ENCODE measurements around the gene TECPR1. TPM values are rescaled to one million over a fixed set of nuclear protein-coding genes. Genes with fewer than 3 reads are reported as not detected.
A peak's percentile ranks its signal among the peaks of the same experiment; 100 is the strongest.

The TECPR1 gene
- total RNA-seq, 2 experiments from 2014 or later = 29.8 to 36.7 TPM

DNA sequence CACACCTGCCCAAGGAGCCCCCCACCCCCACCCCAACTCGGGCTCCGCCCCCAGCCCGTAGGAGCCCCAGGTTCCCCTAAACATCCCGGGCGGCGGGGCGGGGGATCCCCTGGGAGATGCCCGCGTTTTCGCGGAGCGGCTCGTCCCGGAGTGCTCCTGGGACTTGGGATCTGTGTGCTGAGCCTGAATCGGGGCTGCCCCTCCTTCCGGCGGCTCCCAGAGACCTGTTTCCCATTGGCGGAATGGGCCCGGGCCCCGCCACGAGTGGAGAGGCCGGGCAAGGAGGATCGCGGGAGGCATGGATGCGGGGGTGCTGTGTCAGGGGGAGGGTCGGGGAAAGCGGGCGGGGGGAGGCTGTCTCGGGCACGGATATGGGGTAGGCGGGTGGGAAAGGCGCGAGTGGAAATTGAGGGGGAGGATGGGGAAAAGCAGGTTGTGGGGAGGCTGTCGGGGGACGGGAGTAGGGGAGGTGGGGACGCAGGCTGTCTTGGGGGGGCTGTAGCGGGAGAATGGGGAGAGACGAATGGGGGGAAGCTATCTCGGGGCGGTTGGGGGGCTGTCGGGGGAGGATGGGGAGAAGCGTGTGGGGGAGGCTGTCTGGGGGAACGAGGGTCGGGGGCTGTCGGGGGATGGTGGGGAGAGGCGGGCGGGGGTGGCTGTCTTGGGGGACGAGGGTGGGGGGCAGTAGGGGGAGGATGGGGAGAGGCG, 41.4 kb downstream of the TECPR1 start:
- CTCF ChIA-PET = no interaction called here
- DNase-seq = no peak
- H3K9me3 Mint-ChIP-seq = no peaks in the 10 kb centered on the region
- H3K4me1 Mint-ChIP-seq (ENCODE audit: low read depth) = peaks cover 6% of the 10 kb centered on the region
- peak overlapping the region; percentile 24 for H3K4me3 Mint-ChIP-seq
- no peaks in the 10 kb centered on the region for H3K27me3 Mint-ChIP-seq (ENCODE audit: low read depth)
- intact Hi-C loops (cut with micrococcal nuclease) = loop anchor here (2.0 kb wide), 1 partner anchor 70 kb away; the partner anchor contains the start of gene BRI3
- H3K36me3 Mint-ChIP-seq (ENCODE audit: low read depth) = peaks cover 3% of the 10 kb centered on the region
- H3K27ac Mint-ChIP-seq = no peak overlapping the region

DNA sequence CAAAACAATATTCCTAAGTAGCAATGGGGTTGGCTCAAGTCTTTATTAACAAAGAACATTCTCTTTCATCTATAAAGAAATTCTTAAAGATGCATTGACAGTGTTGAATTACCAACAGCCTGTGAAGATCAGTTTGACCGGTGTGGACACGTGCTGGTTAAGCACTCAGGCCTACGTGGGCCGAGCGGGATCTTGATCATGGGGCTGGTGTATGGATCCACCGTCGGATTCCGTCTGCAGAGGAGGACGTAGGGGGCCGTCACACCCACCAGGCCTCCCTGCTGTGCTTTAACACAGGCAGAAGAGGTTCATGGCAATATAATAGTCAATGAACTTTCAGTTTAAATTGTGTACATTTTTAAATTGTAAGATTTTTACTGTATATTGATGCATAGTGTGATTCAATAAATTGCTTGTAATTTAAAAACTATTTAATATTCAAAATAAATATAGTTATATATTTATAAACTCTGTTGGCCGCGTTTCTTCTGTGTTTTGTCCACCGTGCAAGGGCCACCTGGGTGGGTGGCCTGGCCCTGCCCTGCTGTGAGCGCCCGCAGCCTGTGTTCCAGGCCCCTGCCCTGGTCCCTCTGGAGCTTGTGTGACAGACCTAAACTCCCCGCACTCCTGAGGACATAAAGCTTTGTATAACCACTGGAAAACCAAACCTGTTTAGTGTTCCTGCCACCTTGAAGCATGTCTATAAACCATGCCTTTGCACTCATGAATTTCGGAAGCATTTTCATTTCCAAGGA, 42.7 kb downstream of the TECPR1 start:
- intact Hi-C loops (cut with micrococcal nuclease) = no loop called here
- DNase-seq = no peak
- H3K36me3 Mint-ChIP-seq (ENCODE audit: low read depth) = peaks cover 6% of the 10 kb centered on the region
- H3K4me3 Mint-ChIP-seq = peak overlapping the region; percentile 54
- no peaks in the 10 kb centered on the region for H3K27me3 Mint-ChIP-seq (ENCODE audit: low read depth)
- peaks cover 16% of the 10 kb centered on the region for H3K4me1 Mint-ChIP-seq (ENCODE audit: low read depth)
- H3K27ac Mint-ChIP-seq = no peak overlapping the region
- CTCF ChIA-PET = no interaction called here
- H3K9me3 Mint-ChIP-seq = no peaks in the 10 kb centered on the region

DNA sequence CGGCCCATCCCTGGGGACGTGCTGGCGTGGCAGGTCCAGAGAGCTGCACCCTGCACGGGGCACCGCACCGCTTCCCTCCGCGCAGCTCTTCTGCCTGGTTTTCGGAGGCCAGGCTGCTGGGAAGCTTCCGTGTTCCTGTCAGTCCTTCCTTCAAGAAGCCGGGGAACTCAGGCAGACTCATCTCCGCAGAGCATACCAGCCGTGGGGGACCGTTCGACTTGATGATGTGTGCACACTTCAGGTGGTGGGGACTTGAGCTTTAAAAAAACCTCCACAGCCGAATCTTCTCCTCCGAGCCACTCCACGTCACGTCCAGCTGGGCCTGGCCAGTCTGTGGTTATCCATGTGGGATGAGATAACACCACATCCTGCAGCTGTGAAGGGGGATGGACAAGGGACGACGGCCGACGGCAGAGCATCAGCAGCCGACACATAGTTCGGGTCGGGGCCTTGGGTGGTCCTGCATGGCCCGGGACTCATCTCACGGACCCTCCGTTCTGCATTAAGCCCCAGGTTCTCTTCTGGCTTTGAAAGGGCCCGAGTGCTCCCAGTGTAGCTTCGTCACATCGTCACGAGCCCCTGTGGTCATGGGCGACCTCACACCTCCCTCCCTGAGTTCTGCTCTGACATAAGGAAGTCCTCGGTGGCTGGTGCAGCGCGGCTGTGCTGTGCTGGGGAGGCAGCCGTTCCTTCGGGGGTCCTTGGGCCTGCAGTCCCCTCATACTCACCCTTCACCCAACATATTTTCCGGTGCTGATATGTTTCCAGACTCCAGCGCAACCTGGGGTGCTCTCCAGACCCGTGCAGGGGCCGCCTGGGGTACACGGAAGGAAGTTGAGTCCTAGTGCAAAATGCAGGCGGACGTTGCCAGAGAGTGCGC, 45.3 kb downstream of the TECPR1 start:
- H3K9me3 Mint-ChIP-seq = no peaks in the 10 kb centered on the region
- peaks cover 14% of the 10 kb centered on the region for H3K36me3 Mint-ChIP-seq (ENCODE audit: low read depth)
- CTCF ChIA-PET = interaction anchor here (0.6 kb wide), 1 partner anchor 224 kb away, joined by 4 read pairs; no protein-coding TSS in a partner anchor
- H3K4me3 Mint-ChIP-seq = no peak overlapping the region
- intact Hi-C loops (cut with micrococcal nuclease) = no loop called here
- H3K27ac Mint-ChIP-seq = no peak overlapping the region
- H3K4me1 Mint-ChIP-seq (ENCODE audit: low read depth) = peaks cover 39% of the 10 kb centered on the region
- no peak for DNase-seq
- no peaks in the 10 kb centered on the region for H3K27me3 Mint-ChIP-seq (ENCODE audit: low read depth)

DNA sequence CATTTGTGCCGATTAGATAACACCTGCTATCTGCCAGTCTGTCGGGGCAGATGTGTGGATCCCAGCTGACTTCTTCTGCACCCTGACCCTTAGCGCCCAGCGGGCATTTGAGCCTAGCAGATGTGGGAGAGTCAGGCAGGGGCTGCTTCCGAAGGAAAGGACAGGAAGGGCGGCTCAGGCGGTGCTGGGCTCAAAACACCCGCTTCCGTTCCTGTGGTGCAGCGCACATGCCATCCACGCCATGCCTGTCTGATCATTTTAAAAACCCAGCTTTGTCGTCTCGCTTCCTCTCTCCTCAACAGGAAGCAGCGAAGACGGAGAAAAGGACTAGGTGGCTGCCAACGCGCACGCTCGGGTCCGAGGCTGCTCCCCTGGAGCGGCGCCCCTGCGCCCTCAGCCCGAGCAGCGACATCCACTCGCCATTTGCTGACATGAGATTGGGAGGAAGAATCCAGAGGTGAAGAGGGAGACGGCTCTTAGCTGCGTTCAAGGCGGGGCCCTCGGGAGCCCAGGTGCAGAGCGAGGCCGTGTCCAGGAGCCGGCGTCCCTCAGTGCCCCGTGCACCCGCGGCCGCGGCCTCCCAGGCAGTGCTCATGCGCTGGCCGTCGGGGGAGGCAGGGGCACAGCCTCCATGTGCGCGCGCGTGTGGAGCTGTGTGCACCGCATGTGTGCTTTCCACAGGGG, 46.7 kb downstream of the TECPR1 start:
- Mint-ChIP-seq H3K9me3 (no peaks in the 10 kb centered on the region), H3K27ac (peak overlapping the region; percentile 46), H3K4me3 (no peak overlapping the region), H3K27me3 (ENCODE audit: low read depth) (no peaks in the 10 kb centered on the region), H3K4me1 (ENCODE audit: low read depth) (peaks cover 52% of the 10 kb centered on the region), H3K36me3 (ENCODE audit: low read depth) (peaks cover 14% of the 10 kb centered on the region)
- intact Hi-C loops (cut with micrococcal nuclease) = no loop called here
- CTCF ChIA-PET = no interaction called here
- no peak for DNase-seq

DNA sequence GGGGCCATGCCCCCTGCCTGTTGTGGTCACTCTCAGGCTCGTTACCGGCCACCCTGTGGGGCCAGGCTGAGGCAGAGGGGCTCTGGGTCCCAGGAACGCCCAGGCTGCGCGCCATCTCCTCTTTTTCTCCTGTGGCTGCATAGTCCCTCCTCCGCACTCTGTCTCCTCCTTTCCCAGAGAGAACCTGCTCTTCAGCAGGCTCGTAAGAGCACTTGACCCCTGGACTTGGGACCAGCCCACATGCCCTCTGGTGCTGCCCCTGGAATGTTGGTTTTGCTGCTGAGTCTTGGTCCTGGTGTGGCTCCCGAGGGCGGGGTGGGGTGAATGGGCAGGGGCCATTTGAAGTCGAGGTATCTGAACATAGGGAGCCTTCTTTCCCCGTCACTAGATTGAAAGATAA, 47.4 kb downstream of the TECPR1 start:
- peaks cover 56% of the 10 kb centered on the region for H3K4me1 Mint-ChIP-seq (ENCODE audit: low read depth)
- H3K9me3 Mint-ChIP-seq = peaks cover 2% of the 10 kb centered on the region
- H3K36me3 Mint-ChIP-seq (ENCODE audit: low read depth) = peaks cover 17% of the 10 kb centered on the region
- intact Hi-C loops (cut with micrococcal nuclease) = no loop called here
- no peak overlapping the region for H3K4me3 Mint-ChIP-seq
- CTCF ChIA-PET = no interaction called here
- H3K27me3 Mint-ChIP-seq (ENCODE audit: low read depth) = no peaks in the 10 kb centered on the region
- peak overlapping the region; percentile 46 for H3K27ac Mint-ChIP-seq
- DNase-seq = no peak

DNA sequence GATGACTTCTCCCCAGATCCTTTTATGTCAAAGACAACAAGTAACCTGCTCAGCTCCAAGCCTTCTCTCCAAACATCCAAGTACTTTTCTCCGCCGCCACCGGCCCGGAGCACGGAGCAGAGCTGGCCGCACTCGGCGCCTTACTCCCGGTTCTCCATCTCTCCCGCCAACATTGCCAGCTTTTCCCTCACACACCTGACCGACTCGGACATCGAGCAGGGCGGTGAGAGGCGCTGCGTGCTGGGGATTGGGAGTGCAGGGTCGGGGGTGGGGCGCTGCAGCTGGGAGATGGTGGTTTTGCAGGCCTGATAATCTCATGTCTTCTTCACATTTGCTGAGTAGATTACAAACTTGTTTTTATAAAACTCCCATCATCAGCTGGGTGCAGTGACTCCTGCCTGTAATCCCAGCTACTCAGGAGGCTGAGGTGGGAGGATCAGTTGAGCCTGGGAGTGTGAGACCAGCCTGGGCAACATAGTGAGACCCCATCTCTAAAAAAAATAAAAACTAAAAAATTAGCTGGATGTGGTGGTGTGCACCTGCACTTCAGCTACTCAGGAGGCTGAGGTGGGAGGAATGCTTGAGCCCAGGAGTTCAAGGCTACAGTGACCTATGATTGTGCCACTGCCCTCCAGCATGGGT, 47.9 kb downstream of the TECPR1 start:
- CTCF ChIA-PET = interaction anchor here (0.6 to 1.0 kb wide), 2 partner anchors 287 to 676 kb away, joined by 3 read pairs; no protein-coding TSS in a partner anchor
- Mint-ChIP-seq H3K36me3 (ENCODE audit: low read depth) (peaks cover 21% of the 10 kb centered on the region), H3K27ac (peak overlapping the region; percentile 50), H3K4me3 (no peak overlapping the region), H3K4me1 (ENCODE audit: low read depth) (peaks cover 57% of the 10 kb centered on the region), H3K27me3 (ENCODE audit: low read depth) (no peaks in the 10 kb centered on the region), H3K9me3 (peaks cover 5% of the 10 kb centered on the region)
- no peak for DNase-seq
- intact Hi-C loops (cut with micrococcal nuclease) = loop anchor here (2.0 kb wide), 2 partner anchors 77 to 197 kb away; partner anchors contain the start of genes BAIAP2L1 and BRI3

DNA sequence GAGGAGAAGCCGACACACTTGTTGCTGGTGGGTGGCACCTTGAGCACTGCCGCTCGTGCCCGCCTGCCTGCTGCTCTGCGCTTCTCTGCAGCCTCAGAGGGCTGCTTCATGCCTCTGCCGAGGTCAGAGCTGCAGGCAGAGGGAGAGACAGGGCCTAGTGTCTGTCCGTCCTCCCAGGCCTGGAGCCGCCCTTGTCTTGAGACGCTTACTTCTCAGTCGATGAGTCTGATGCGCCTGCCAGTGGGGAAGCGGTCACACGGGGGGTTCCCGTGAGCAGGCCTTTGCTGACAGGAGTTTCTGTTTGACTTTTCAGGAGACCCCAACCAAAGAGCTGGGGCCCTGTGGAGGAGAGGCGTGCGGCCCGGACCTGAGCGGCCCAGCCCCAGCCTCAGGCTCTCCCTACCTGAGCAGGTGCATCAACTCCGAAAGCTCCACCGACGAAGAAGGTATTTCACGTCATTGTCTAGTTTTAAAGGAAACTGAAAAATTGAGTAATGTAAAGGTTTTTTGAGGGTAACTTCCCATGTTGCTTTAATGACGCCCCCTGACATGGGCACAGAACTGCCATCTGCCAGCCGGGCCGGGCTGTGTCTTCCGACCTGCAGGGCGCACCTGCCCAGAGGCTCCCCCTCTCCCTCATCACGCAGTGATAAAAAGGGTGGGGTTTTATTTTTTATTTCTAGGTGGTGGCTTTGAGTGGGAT, 48.6 kb downstream of the TECPR1 start:
- no peak for DNase-seq
- Mint-ChIP-seq H3K27ac (peak overlapping the region; percentile 24), H3K9me3 (peaks cover 8% of the 10 kb centered on the region), H3K36me3 (ENCODE audit: low read depth) (peaks cover 23% of the 10 kb centered on the region), H3K4me3 (no peak overlapping the region), H3K27me3 (ENCODE audit: low read depth) (no peaks in the 10 kb centered on the region), H3K4me1 (ENCODE audit: low read depth) (peaks cover 60% of the 10 kb centered on the region)
- intact Hi-C loops (cut with micrococcal nuclease) = loop anchor here (2.0 kb wide), 2 partner anchors 77 to 197 kb away; partner anchors contain the start of genes BAIAP2L1 and BRI3
- CTCF ChIA-PET = interaction anchor here (0.6 to 1.5 kb wide), 4 partner anchors 35 to 676 kb away, joined by 3 to 7 read pairs (median 5); no protein-coding TSS in a partner anchor

DNA sequence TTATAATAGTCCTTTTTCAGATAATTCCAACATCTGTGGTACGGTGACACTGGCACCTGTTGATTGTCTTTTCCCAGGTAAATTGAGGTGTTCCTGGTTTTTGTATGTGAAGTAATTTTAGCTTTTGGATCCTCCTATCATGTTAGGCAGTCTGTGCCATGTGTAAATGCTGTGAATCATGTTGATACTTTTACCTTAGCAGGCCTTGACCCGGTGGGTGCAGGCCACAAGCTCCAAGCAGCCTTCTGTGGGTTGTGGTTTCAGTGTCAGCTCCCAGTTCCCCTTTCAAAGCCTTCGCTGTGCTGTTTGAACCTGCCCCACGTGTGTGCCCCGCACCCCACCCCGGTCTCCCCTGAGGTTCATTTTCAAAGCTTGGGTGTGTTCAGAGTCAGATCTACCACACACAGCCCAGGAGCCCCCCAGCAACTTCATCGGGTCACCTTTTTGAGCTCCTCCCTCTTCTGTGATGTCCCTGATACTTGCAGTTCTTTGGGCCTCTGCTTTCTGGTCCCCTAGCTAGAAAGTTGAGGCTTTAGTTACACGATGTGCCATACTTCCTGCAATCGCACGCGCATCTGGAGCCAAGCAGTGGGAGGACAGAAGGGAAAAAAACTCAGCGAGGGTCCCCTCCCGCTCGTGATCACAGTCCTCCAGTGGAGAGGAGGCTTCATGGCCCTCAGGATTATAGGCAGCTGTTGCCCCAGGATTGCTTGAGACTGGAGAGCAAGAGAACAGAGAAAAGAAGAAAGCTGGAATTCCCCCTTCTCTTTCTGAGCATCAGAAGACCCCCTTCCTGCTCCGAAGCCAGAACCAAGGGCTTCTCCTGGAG, 49.5 kb downstream of the TECPR1 start:
- peak overlapping the region; percentile 61 for H3K4me3 Mint-ChIP-seq
- H3K36me3 Mint-ChIP-seq (ENCODE audit: low read depth) = peaks cover 26% of the 10 kb centered on the region
- CTCF ChIA-PET = interaction anchor here (0.6 to 1.5 kb wide), 4 partner anchors 34 to 261 kb away, joined by 3 to 7 read pairs (median 5); no protein-coding TSS in a partner anchor
- peak; percentile 81 for DNase-seq
- H3K27me3 Mint-ChIP-seq (ENCODE audit: low read depth) = no peaks in the 10 kb centered on the region
- H3K27ac Mint-ChIP-seq = peak overlapping the region; percentile 71
- H3K4me1 Mint-ChIP-seq (ENCODE audit: low read depth) = peaks cover 60% of the 10 kb centered on the region
- H3K9me3 Mint-ChIP-seq = peaks cover 8% of the 10 kb centered on the region
- intact Hi-C loops (cut with micrococcal nuclease) = loop anchor here (1.0 to 2.0 kb wide), 5 partner anchors 27 to 198 kb away; partner anchors contain the start of genes BAIAP2L1, BRI3 and TECPR1

DNA sequence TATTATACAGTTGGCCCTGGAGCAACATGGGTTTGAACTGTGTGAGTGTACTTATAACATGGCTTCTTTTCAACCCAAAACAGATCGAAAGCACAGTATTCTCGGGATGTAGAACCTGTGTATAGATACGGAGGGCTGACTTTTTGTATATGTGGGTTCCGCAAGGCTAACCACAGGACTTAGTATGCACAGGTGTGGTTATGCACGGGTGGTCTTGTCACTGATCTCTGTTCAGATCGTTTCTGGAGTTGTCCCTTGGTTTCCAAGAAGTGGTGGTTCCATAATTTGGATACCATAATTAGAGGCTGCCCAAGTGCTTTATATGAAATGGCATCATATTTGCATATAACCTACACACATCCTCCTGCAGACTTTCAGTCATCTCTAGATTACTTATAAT, 51.7 kb downstream of the TECPR1 start:
- intact Hi-C loops (cut with micrococcal nuclease) = loop anchor here (2.0 kb wide), 1 partner anchor 40 kb away; no protein-coding TSS in a partner anchor
- no peaks in the 10 kb centered on the region for H3K27me3 Mint-ChIP-seq (ENCODE audit: low read depth)
- H3K36me3 Mint-ChIP-seq (ENCODE audit: low read depth) = peaks cover 26% of the 10 kb centered on the region
- H3K27ac Mint-ChIP-seq = peak overlapping the region; percentile 27
- CTCF ChIA-PET = no interaction called here
- no peak overlapping the region for H3K4me3 Mint-ChIP-seq
- no peak for DNase-seq
- peaks cover 56% of the 10 kb centered on the region for H3K4me1 Mint-ChIP-seq (ENCODE audit: low read depth)
- H3K9me3 Mint-ChIP-seq = peaks cover 8% of the 10 kb centered on the region

DNA sequence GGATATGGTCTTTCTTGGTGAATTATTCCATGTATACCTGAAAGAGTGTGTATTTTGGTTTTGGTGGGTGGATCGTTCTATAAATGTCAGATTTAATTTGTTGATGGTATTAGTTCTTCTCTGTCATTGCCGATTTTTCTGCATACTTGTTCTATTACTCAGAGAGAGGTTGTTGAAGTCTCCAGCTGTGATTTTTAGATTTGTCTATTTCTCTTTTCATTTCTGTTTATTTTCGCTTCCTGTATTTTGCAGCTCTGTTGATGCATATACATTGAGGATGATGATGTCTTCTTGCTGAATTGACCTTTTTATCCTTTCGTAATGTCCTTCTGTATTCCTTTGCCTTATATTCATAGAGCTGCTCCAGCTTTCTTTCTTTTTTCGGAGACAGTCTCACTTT, 52.9 kb downstream of the TECPR1 start:
- CTCF ChIA-PET = interaction anchor here (1.3 kb wide), 1 partner anchor 30 kb away, joined by 5 read pairs; no protein-coding TSS in a partner anchor
- Mint-ChIP-seq H3K27me3 (ENCODE audit: low read depth) (no peaks in the 10 kb centered on the region), H3K4me1 (ENCODE audit: low read depth) (peaks cover 46% of the 10 kb centered on the region), H3K9me3 (peaks cover 8% of the 10 kb centered on the region), H3K36me3 (ENCODE audit: low read depth) (peaks cover 23% of the 10 kb centered on the region), H3K4me3 (no peak overlapping the region), H3K27ac (no peak overlapping the region)
- intact Hi-C loops (cut with micrococcal nuclease) = no loop called here
- no peak for DNase-seq

Data from activated naive CD4-positive, alpha-beta T cell treated with anti-CD3 and anti-CD28 coated beads for 36 hours (primary cell).